WTC11 (cell line): ENCODE measurements around the gene SMARCD1. TPM values are rescaled to one million over a fixed set of nuclear protein-coding genes. Genes with fewer than 3 reads are reported as not detected.

Source experiments
- ATAC-seq: fragments of 200-7000 bp; cut with Tn5 transposase; 2 replicates; pipeline ENCODE4 v1.10.0; 2021; ENCODE audit warnings: mild to moderate bottlenecking, moderate library complexity
- CTCF ChIA-PET: fragments of 300-600 bp; sonication (Branson Sonifier 250); formaldehyde crosslinking; loops from one replicate; lab custom pipeline; 2021; ENCODE audit warnings: antibody characterized with exemption; lab: Charles Lee
- POLR2A ChIA-PET: fragments of 350-600 bp; sonication (Branson Sonifier 250); formaldehyde crosslinking; loops from one replicate; lab custom pipeline; 2021; ENCODE audit warnings: antibody characterized with exemption; lab: Charles Lee
- DNase-seq: peaks from one replicate; pipeline ENCODE4 v3.0.0; 2021; ENCODE audit warnings: low spot score
- H3K27ac Mint-ChIP-seq: 2 replicates; pipeline ENCODE4 v1.8.0; 2021; ENCODE audit warnings: mixed read lengths
- H3K27me3 Mint-ChIP-seq: 2 replicates; pipeline ENCODE4 v1.8.0; 2021; ENCODE audit warnings: low read depth, mild to moderate bottlenecking, moderate library complexity, mixed read lengths
- H3K36me3 Mint-ChIP-seq: 2 replicates; pipeline ENCODE4 v1.8.0; 2021; ENCODE audit warnings: mixed read lengths
- H3K4me1 Mint-ChIP-seq: 2 replicates; pipeline ENCODE4 v1.8.0; 2022; ENCODE audit warnings: mixed read lengths
- H3K4me3 Mint-ChIP-seq: 2 replicates; pipeline ENCODE4 v1.8.0; 2021; ENCODE audit warnings: mild to moderate bottlenecking, moderate library complexity, mixed read lengths
- H3K9me3 Mint-ChIP-seq: 2 replicates; pipeline ENCODE4 v1.8.0; 2021; ENCODE audit warnings: mixed read lengths
- ATF2 ChIP-seq: sonication (generic); formaldehyde crosslinking; IDR thresholded peaks from 2 replicates; pipeline ENCODE4 v1.8.1; 2022; ENCODE audit warnings: low read depth, missing genetic modification reagents, borderline replicate concordance
- CBFB ChIP-seq: sonication (generic); formaldehyde crosslinking; IDR thresholded peaks from 2 replicates; pipeline ENCODE4 v1.8.1; 2022; ENCODE audit warnings: mild to moderate bottlenecking, low read depth, missing genetic modification reagents
- CDX4 ChIP-seq: fragments of 250-450 bp; sonication (Bioruptor Pico); IDR thresholded peaks from 2 replicates; pipeline ENCODE4 v1.9.0; 2021; ENCODE audit warnings: moderate library complexity, mild to moderate bottlenecking, inconsistent platforms, borderline replicate concordance
- CREB1 ChIP-seq: sonication (generic); formaldehyde crosslinking; IDR thresholded peaks from 2 replicates; pipeline ENCODE4 v1.8.0; 2023; ENCODE audit warnings: mild to moderate bottlenecking, missing genetic modification reagents
- E2F4 ChIP-seq: sonication (generic); formaldehyde crosslinking; IDR thresholded peaks from 2 replicates; pipeline ENCODE4 v1.8.1; 2022; ENCODE audit warnings: low read depth, mild to moderate bottlenecking, moderate library complexity, missing genetic modification reagents, borderline replicate concordance
- E2F5 ChIP-seq: sonication (generic); formaldehyde crosslinking; IDR thresholded peaks from 2 replicates; pipeline ENCODE4 v1.8.1; 2022; ENCODE audit warnings: mild to moderate bottlenecking, moderate library complexity, missing genetic modification reagents
- EMX1 ChIP-seq: fragments of 250-450 bp; sonication (Bioruptor Pico); IDR thresholded peaks from 2 replicates; pipeline ENCODE4 v1.8.0; 2021; ENCODE audit warnings: mild to moderate bottlenecking
- ESRRA ChIP-seq: sonication (generic); formaldehyde crosslinking; IDR thresholded peaks from 2 replicates; pipeline ENCODE4 v1.8.1; 2022; ENCODE audit warnings: mild to moderate bottlenecking, missing genetic modification reagents, borderline replicate concordance
- MAX ChIP-seq: sonication (generic); formaldehyde crosslinking; IDR thresholded peaks from 2 replicates; pipeline ENCODE4 v1.8.0; 2022; ENCODE audit warnings: mild to moderate bottlenecking, missing genetic modification reagents
- PREB ChIP-seq: sonication (generic); formaldehyde crosslinking; IDR thresholded peaks from 2 replicates; pipeline ENCODE4 v1.8.1; 2022; ENCODE audit warnings: mild to moderate bottlenecking, missing genetic modification reagents, moderate library complexity, borderline replicate concordance
- SP1 ChIP-seq: sonication (generic); formaldehyde crosslinking; conservative IDR thresholded peaks from 2 replicates; pipeline ENCODE4 v1.8.1; 2022; ENCODE audit warnings: missing genetic modification reagents
- STAT6 ChIP-seq: sonication (generic); formaldehyde crosslinking; conservative IDR thresholded peaks from 2 replicates; pipeline ENCODE4 v1.8.1; 2023; ENCODE audit warnings: mild to moderate bottlenecking, low read depth, missing genetic modification reagents, moderate library complexity
- ZNF425 ChIP-seq: fragments of 250-450 bp; sonication (Bioruptor Pico); conservative IDR thresholded peaks from 2 replicates; pipeline ENCODE4 v1.9.0; 2021; ENCODE audit warnings: mild to moderate bottlenecking
- ZNF512 ChIP-seq: sonication (generic); formaldehyde crosslinking; IDR thresholded peaks from 2 replicates; pipeline ENCODE4 v1.8.1; 2022; ENCODE audit warnings: missing genetic modification reagents, borderline replicate concordance
- ZSCAN18 ChIP-seq: fragments of 250-450 bp; sonication (Bioruptor Pico); IDR thresholded peaks from 2 replicates; pipeline ENCODE4 v2.1.2; 2022; ENCODE audit warnings: mild to moderate bottlenecking, moderate library complexity
- total RNA-seq: library from RNA; stranded (reverse); gene quantifications from 3 replicates; pipeline ENCODE4 v1.2.3, GENCODE V29; 2021

Gene SMARCD1
- total RNA-seq, 1 experiment from 2014 or later: 165 TPM

- TF ChIP-seq E2F4: no peak
- TF ChIP-seq, all 79 proteins: peak for 0
These were observed 35.8 kb downstream of the SMARCD1 start (continued) for GRCh38 chr12:50120953-50121352.

GRCh38 chr12:50121641-50122040 is 36.5 kb downstream of the SMARCD1 start:
- POLR2A ChIA-PET: interaction anchor here (1.7 kb wide), 1 partner anchor 10 kb away, joined by 4 read pairs; the partner anchor contains the start of gene COX14
- ATAC-seq: no peak
- no peak for DNase-seq
- Mint-ChIP-seq H3K27me3 (no peaks in the 10 kb centered on the region), H3K27ac (no peak overlapping the region), H3K4me1 (no peaks in the 10 kb centered on the region), H3K9me3 (no peaks in the 10 kb centered on the region), H3K36me3 (no peaks in the 10 kb centered on the region), H3K4me3 (no peak overlapping the region)
- TF ChIP-seq PREB (no peak), EMX1 (CRISPR knock-in tag) (no peak), ZNF512 (CRISPR knock-in tag) (no peak), E2F5 (CRISPR knock-in tag) (no peak), ESRRA (CRISPR knock-in tag) (no peak), CDX4 (no peak), SP1 (CRISPR knock-in tag) (no peak), CBFB (CRISPR knock-in tag) (no peak), STAT6 (CRISPR knock-in tag) (no peak), ZNF425 (CRISPR knock-in tag) (no peak), CREB1 (CRISPR knock-in tag) (no peak), MAX (CRISPR knock-in tag) (no peak), ZSCAN18 (no peak), ATF2 (CRISPR knock-in tag) (no peak)
- CTCF ChIA-PET: interaction anchor here (2.3 kb wide), 1 partner anchor 10 kb away, joined by 22 read pairs; the partner anchor contains the start of gene COX14
